Thoracic aorta (tissue), 2 donors: Measurements from ENCODE around the gene RUFY4. TPM values are rescaled to one million over a fixed set of nuclear protein-coding genes. Genes with fewer than 3 reads are reported as not detected.
"Not testable (repeated sequence)": the region's sequence is repeated elsewhere in the genome, so short reads cannot be mapped to it uniquely, and the experiment has no call there.

Source experiments
- ATAC-seq: fragments of 150-250 bp; one replicate; pipeline ENCODE4 v1.8.0; 2017; ENCODE audit warnings: low read depth; ENCODE audit not compliant: insufficient number of reproducible peaks, low FRiP score
- DNase-seq: peaks from one replicate; pipeline ENCODE4 v3.0.0-alpha.2; 2020; ENCODE audit warnings: low spot score
- H3K27ac ChIP-seq, 2 donors: fragments of 200-600 bp; sonication (generic); 1 replicate in 1 of 2; 2 replicates in 1 of 2; pipeline ENCODE4 v1.5.1; 2016; ENCODE audit warnings: mild to moderate bottlenecking in 2 of 2, moderate library complexity in 2 of 2
- H3K27me3 ChIP-seq: fragments of 200-600 bp; sonication (generic); replicated peaks from 2 replicates; pipeline ENCODE4 v1.6.0; 2016; ENCODE audit warnings: mild to moderate bottlenecking; ENCODE audit not compliant: insufficient read depth
- H3K36me3 ChIP-seq: fragments of 200-600 bp; sonication (generic); one replicate; pipeline ENCODE4 v1.5.1; 2016
- H3K4me1 ChIP-seq, 2 donors: fragments of 200-600 bp; sonication (generic); 1 replicate in 1 of 2; 2 replicates in 1 of 2; pipeline versions ENCODE4 v1.5.1 to v1.6.0; 2016; ENCODE audit warnings: low read depth in 2 of 2, mild to moderate bottlenecking in 1 of 2; ENCODE audit not compliant: control insufficient read depth in 1 of 2
- H3K4me3 ChIP-seq: fragments of 200-600 bp; sonication (generic); 2 replicates; pipeline ENCODE4 v1.5.1; 2016; ENCODE audit warnings: mild to moderate bottlenecking
- H3K9me3 ChIP-seq: fragments of 200-600 bp; sonication (generic); 2 replicates; pipeline ENCODE4 v1.5.1; 2016
- total RNA-seq, 2 donors: library from RNA; depleted of rRNA; stranded (reverse); fragments of >200 nt; gene quantifications; one replicate each; pipeline versions ENCODE4 v1.1.0 to v1.2.3, GENCODE V29; 2016
- TF ChIP-seq, protein P1 (sequence below): fragments of 200-600 bp; sonication (generic); IDR thresholded peaks from one replicate; pipeline ENCODE4 v1.5.1; 2019; ENCODE audit warnings: antibody characterized with exemption

RUFY4 gene
- total RNA-seq, 2 donors from 2014 or later = 0.68 TPM; not detected in 1

DNA sequence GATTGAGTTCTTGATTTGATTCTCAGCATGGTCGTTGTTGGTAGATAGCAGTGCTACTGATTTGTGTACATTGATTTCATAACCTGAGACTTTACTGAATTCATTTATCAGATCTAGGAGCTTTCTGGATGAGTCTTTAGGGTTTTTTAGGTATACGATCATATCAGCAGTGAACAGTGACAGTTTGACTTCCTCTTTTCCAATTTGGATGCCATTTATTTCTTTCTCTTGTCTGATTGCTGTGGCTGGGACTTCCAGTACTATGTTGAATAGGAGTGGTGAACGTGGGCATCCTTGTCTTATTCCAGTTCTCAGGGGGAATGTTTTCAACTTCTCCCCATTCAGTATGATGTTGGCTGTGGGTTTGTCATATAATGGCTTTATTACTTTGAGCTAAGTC lies 28.9 kb downstream of the RUFY4 start:
- no peaks in the 10 kb centered on the region for H3K27me3 ChIP-seq

GRCh38 chr2:218108834-218109233 lies 39.8 kb downstream of the RUFY4 start:
- H3K4me3 ChIP-seq, H3K27me3 ChIP-seq, H3K9me3 ChIP-seq, ATAC-seq, H3K36me3 ChIP-seq, DNase-seq, H3K4me1 ChIP-seq, H3K27ac ChIP-seq: not testable (repeated sequence)

More for the DNA sequence above, 28.9 kb downstream of the RUFY4 start:
- no peaks in the 10 kb centered on the region for H3K4me1 ChIP-seq
- TF ChIP-seq, protein P1, sequence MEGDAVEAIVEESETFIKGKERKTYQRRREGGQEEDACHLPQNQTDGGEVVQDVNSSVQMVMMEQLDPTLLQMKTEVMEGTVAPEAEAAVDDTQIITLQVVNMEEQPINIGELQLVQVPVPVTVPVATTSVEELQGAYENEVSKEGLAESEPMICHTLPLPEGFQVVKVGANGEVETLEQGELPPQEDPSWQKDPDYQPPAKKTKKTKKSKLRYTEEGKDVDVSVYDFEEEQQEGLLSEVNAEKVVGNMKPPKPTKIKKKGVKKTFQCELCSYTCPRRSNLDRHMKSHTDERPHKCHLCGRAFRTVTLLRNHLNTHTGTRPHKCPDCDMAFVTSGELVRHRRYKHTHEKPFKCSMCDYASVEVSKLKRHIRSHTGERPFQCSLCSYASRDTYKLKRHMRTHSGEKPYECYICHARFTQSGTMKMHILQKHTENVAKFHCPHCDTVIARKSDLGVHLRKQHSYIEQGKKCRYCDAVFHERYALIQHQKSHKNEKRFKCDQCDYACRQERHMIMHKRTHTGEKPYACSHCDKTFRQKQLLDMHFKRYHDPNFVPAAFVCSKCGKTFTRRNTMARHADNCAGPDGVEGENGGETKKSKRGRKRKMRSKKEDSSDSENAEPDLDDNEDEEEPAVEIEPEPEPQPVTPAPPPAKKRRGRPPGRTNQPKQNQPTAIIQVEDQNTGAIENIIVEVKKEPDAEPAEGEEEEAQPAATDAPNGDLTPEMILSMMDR = no peak
- H3K4me3 ChIP-seq = no peak overlapping the region
- no peak overlapping the region for H3K27ac ChIP-seq
- no peaks in the 10 kb centered on the region for H3K36me3 ChIP-seq
- DNase-seq (no peak), ATAC-seq (no peak)
- no peaks in the 10 kb centered on the region for H3K9me3 ChIP-seq

DNA sequence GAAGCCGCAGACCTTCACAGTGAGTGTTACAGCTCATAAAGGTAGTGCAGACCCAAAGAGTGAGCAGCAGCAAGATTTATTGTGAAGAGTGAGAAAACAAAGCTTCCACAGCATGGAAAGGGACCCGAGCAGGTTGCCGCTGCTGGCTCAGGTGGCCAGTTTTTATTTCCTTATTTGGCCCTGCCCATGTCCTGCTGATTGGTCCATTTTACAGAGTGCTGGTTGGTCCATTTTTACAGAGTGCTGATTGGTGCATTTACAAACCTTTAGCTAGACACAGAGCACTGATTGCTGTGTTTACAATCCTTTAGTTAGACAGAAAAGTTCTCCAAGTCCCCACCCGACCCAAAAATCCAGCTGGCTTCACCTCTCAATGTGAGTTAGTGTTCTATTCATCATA lies 52.7 kb downstream of the RUFY4 start:
- not testable (repeated sequence) for ATAC-seq, DNase-seq, H3K27ac ChIP-seq, H3K36me3 ChIP-seq, H3K4me1 ChIP-seq, H3K4me3 ChIP-seq, H3K27me3 ChIP-seq
- peaks cover 22% of the 10 kb centered on the region for H3K9me3 ChIP-seq

GRCh38 chr2:218122286-218122685 lies 53.2 kb downstream of the RUFY4 start:
- H3K4me3 ChIP-seq, DNase-seq, H3K4me1 ChIP-seq, H3K36me3 ChIP-seq, ATAC-seq, H3K27ac ChIP-seq, H3K27me3 ChIP-seq: not testable (repeated sequence)
- H3K9me3 ChIP-seq = peaks cover 17% of the 10 kb centered on the region

DNA sequence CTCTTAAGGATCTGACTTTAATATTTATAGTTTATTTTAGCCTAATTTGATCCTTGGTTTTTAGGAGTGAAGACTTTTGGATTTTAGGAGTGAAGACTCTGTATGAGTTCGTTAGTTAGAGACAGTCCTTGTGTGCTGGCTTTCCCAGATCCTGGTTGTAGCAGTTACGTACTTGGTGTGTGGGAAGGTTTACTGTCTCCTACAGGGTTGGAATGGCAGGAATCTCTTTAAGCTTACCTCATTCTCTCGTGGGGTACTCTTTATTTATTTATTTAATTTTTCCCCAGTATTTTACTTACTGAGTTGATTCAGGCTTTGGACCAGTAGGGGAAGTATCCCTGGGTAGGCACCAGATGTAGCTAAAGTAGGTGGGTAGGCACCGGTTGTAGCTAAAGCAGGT lies 54.9 kb downstream of the RUFY4 start:
- Histone ChIP-seq H3K4me3 (no peak overlapping the region), H3K4me1 (no peaks in the 10 kb centered on the region)

GRCh38 chr2:218125095-218125494 lies 56.0 kb downstream of the RUFY4 start:
- no peaks in the 10 kb centered on the region for H3K36me3 ChIP-seq
- no peaks in the 10 kb centered on the region for H3K27me3 ChIP-seq
- TF ChIP-seq, protein P1 = no peak
- H3K9me3 ChIP-seq = peaks cover 16% of the 10 kb centered on the region
- ATAC-seq = no peak
- no peak overlapping the region for H3K27ac ChIP-seq
- no peak overlapping the region for H3K4me3 ChIP-seq
- no peak for DNase-seq
- H3K4me1 ChIP-seq = no peaks in the 10 kb centered on the region

More for the DNA sequence above, 54.9 kb downstream of the RUFY4 start:
- Histone ChIP-seq H3K27ac (no peak overlapping the region), H3K27me3 (no peaks in the 10 kb centered on the region), H3K9me3 (peaks cover 16% of the 10 kb centered on the region), H3K36me3 (no peaks in the 10 kb centered on the region)
- TF ChIP-seq, protein P1 = no peak
- ATAC-seq (no peak), DNase-seq (no peak)

DNA sequence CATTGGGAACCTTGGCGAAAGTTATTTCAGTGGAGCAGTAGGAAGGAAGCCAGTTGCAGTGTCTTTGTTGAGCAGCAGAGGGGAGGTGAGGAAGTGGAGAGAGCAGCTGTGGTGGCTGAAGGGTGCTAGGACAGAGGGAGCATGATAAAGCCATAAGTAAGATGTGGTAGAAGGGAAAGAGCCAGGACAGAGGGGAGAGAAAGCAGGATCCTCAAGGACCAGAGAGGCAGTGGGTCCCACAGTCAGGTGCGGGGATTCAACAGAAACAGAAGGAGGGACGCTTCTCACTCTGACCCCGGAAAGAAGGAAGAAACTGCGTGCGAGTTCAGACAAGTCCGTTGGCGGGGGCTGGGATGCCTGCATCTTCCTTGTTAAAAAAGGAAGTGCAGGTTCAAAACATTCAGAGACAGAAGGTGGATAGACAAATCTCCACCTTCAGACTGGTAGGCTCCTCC lies 56.6 kb downstream of the RUFY4 start, which contains the start of gene CXCR2:
Gene CXCR2 (plus strand): TSS at position 403 of the 455 bp plus-strand sequence. CDS start 8,774 bp downstream, outside the sequence.
- TF ChIP-seq, protein P1 = no peak
- no peak within 1 kb of the TSS for H3K27ac ChIP-seq
- no peaks in the 10 kb centered on the region for H3K36me3 ChIP-seq
- no peaks in the 10 kb centered on the region for H3K27me3 ChIP-seq
- no peak within 1 kb of the TSS for H3K4me3 ChIP-seq
- DNase-seq = no peak
- H3K4me1 ChIP-seq = no peaks in the 10 kb centered on the region
- peaks cover 16% of the 10 kb centered on the region for H3K9me3 ChIP-seq
- ATAC-seq = no peak
